Measurements from ENCODE around the gene FAU. TPM values are rescaled to one million over a fixed set of nuclear protein-coding genes. Genes with fewer than 3 reads are reported as not detected.
A peak's percentile ranks its signal among the peaks of the same experiment; 100 is the strongest.

The FAU gene
- total and polyA plus RNA-seq, 2 of the 13 experiments (the other 11 are each of a cell fraction or from before 2014, with no cell fraction given): 374 to 869 TPM

DNA sequence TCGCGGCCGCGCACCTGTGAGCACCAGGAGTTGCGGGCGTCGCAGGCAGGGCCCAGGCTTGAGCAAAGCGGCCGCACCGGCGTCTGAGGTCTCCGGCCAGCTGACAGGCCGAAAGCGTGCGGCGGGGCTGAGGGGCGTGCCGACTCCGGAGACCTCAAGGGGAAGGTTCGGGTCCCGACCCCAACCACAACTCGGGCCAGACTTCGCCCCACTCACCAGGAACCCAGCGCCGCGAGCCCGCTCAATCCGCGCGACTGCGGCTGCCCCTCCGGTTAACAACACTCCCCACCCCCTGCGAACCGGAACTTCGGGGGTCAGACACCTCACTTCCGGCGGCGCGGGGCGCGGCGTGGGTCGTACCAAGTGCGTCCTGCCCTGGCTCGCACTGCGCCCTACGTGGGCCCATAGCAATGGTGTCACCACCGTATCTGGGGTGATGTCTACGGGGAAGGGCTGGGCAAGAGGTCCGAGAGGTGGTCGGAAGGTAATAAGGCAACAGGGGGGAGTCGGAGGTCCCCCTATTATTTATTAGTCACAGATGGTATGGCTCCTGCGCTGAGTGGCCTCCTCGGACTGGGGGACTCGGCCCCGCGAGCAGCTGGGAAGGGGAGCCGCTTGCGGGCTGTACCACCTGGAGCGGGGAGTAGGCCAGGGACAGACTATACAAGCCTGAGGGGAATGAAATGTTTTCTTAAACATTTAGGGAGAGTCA, 12.5 kb upstream of the FAU start, which contains the start of gene SYVN1 (continued):
- TF ChIP-seq, protein P1, sequence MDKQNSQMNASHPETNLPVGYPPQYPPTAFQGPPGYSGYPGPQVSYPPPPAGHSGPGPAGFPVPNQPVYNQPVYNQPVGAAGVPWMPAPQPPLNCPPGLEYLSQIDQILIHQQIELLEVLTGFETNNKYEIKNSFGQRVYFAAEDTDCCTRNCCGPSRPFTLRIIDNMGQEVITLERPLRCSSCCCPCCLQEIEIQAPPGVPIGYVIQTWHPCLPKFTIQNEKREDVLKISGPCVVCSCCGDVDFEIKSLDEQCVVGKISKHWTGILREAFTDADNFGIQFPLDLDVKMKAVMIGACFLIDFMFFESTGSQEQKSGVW (CRISPR knock-in tag; IDR thresholded peaks at IDR 0.05; ENCODE audit: borderline replicate concordance): no peak
- TF ChIP-seq MBD4 (IDR thresholded peaks at IDR 0.05; ENCODE audit: borderline replicate concordance, low read length) (no peak), SUZ12 (IDR thresholded peaks at IDR 0.05; ENCODE audit: low read depth, low read length) (no peak), SALL1 (CRISPR knock-in tag; IDR thresholded peaks at IDR 0.05) (peak; percentile 84), ZSCAN29 (CRISPR knock-in tag; conservative IDR thresholded peaks at IDR 0.05) (peak; percentile 20; the same call in 1 of the 2 replicates), KDM5A (IDR thresholded peaks at IDR 0.05; ENCODE audit: borderline replicate concordance, low read length) (peak; percentile 92), SMAD9 (CRISPR knock-in tag; IDR thresholded peaks at IDR 0.05) (peak; percentile 88; the same call in 1 of the 2 replicates), NCOA5 (CRISPR knock-in tag; IDR thresholded peaks at IDR 0.05) (no peak), SOX13 (IDR thresholded peaks at IDR 0.05) (no peak; the same call in 1 of the 2 replicates), SOX13 (CRISPR knock-in tag; conservative IDR thresholded peaks at IDR 0.05 in 1 of 2, IDR thresholded peaks at IDR 0.05 in 1 of 2) (peak in 1 of 2 experiments; percentile 22; a peak in 1 of 4 replicates), NFRKB (IDR thresholded peaks at IDR 0.05) (no peak), ZNF616 (CRISPR knock-in tag; IDR thresholded peaks at IDR 0.05; ENCODE audit: low read depth) (no peak), MED1 (CRISPR knock-in tag; IDR thresholded peaks at IDR 0.05) (peak; percentile 60; the same call in 1 of the 2 replicates), ZNF225 (CRISPR knock-in tag; IDR thresholded peaks at IDR 0.05) (no peak; the same call in 1 of the 2 replicates), FIP1L1 (IDR thresholded peaks at IDR 0.05; ENCODE audit: borderline replicate concordance, insufficient read depth, low read depth, low read length) (no peak), ELF3 (CRISPR knock-in tag; IDR thresholded peaks at IDR 0.05) (peak; percentile 55; the same call in 1 of the 2 replicates), KAT8 (CRISPR knock-in tag; IDR thresholded peaks at IDR 0.05) (peak; percentile 87), ZNF780A (CRISPR knock-in tag; IDR thresholded peaks at IDR 0.05) (0 out of 2 replicates have a peak, but pooled peaks have one; percentile 11), ZNF777 (CRISPR knock-in tag; IDR thresholded peaks at IDR 0.05) (peak; percentile 26; the same call in 1 of the 2 replicates), NKX3-1 (CRISPR knock-in tag; IDR thresholded peaks at IDR 0.05) (peak; percentile 63), SIX4 (CRISPR knock-in tag; IDR thresholded peaks at IDR 0.05) (no peak), EP300 (IDR thresholded peaks at IDR 0.05; ENCODE audit: low read depth in 2 of 2, low read length in 2 of 2) (peak in 1 of 2 experiments; percentile 58; a peak in 2 of 4 replicates), EP300 (CRISPR knock-in tag; IDR thresholded peaks at IDR 0.05; ENCODE audit: borderline replicate concordance) (peak; percentile 34; the same call in 1 of the 2 replicates), ZNF839 (CRISPR knock-in tag; IDR thresholded peaks at IDR 0.05; ENCODE audit: borderline replicate concordance) (no peak), HDAC6 (IDR thresholded peaks at IDR 0.05; ENCODE audit: low read depth, low read length) (no peak), TOPORS (CRISPR knock-in tag; IDR thresholded peaks at IDR 0.05) (no peak), EHMT2 (IDR thresholded peaks at IDR 0.05; ENCODE audit: borderline replicate concordance, low read depth, low read length) (no peak)
- TF ChIP-seq, protein P2, sequence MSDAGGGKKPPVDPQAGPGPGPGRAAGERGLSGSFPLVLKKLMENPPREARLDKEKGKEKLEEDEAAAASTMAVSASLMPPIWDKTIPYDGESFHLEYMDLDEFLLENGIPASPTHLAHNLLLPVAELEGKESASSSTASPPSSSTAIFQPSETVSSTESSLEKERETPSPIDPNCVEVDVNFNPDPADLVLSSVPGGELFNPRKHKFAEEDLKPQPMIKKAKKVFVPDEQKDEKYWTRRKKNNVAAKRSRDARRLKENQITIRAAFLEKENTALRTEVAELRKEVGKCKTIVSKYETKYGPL (CRISPR knock-in tag; IDR thresholded peaks at IDR 0.05): no peak
- TF ChIP-seq, protein P3, sequence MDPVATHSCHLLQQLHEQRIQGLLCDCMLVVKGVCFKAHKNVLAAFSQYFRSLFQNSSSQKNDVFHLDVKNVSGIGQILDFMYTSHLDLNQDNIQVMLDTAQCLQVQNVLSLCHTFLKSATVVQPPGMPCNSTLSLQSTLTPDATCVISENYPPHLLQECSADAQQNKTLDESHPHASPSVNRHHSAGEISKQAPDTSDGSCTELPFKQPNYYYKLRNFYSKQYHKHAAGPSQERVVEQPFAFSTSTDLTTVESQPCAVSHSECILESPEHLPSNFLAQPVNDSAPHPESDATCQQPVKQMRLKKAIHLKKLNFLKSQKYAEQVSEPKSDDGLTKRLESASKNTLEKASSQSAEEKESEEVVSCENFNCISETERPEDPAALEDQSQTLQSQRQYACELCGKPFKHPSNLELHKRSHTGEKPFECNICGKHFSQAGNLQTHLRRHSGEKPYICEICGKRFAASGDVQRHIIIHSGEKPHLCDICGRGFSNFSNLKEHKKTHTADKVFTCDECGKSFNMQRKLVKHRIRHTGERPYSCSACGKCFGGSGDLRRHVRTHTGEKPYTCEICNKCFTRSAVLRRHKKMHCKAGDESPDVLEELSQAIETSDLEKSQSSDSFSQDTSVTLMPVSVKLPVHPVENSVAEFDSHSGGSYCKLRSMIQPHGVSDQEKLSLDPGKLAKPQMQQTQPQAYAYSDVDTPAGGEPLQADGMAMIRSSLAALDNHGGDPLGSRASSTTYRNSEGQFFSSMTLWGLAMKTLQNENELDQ (CRISPR knock-in tag; IDR thresholded peaks at IDR 0.05; ENCODE audit: borderline replicate concordance): peak; percentile 13; the same call in 1 of the 2 replicates

Measured in HepG2 (cell line).